NCI-H1105 treated with DMSO at 0.1 percent for 48 hours (cell line): ENCODE results near the gene GRID1.
"Not testable (repeated sequence)": the region's sequence is repeated elsewhere in the genome, so short reads cannot be mapped to it uniquely, and the experiment has no call there.

ENCODE experiments used
- DNase-seq: peaks from one replicate; lab custom pipeline; 2025; lab: John Stamatoyannopoulos, UW

The GRID1 gene

GRCh38 chr10:85993840-85994507, 372.6 kb downstream of the GRID1 start:
- DNase-seq, result no peak

GRCh38 chr10:85993140-85993539, 373.5 kb downstream of the GRID1 start:
- DNase-seq, result no peak

GRCh38 chr10:85992324-85992723, 374.3 kb downstream of the GRID1 start:
- DNase-seq, result no peak

- no peak for DNase-seq
These were observed 379.8 kb downstream of the GRID1 start for GRCh38 chr10:85986777-85987176.

GRCh38 chr10:85983051-85983450, 383.5 kb downstream of the GRID1 start:
- no peak for DNase-seq

GRCh38 chr10:85979598-85979997, 387.0 kb downstream of the GRID1 start:
- no peak for DNase-seq

GRCh38 chr10:85978566-85979358, 387.8 kb downstream of the GRID1 start:
- no peak for DNase-seq

- no peak for DNase-seq
These were observed 389.0 kb downstream of the GRID1 start for GRCh38 chr10:85977642-85978041.

- no peak for DNase-seq
These were observed 390.3 kb downstream of the GRID1 start for GRCh38 chr10:85976267-85976793.

- DNase-seq, result no peak
These were observed 395.1 kb downstream of the GRID1 start for GRCh38 chr10:85971494-85971893.

- no peak for DNase-seq
These were observed 399.0 kb downstream of the GRID1 start for GRCh38 chr10:85967594-85967993.

GRCh38 chr10:85961479-85962067, 405.0 kb downstream of the GRID1 start:
- DNase-seq, result no peak

- no peak for DNase-seq
These were observed 405.5 kb downstream of the GRID1 start for GRCh38 chr10:85961073-85961472.

GRCh38 chr10:85959239-85959638, 407.4 kb downstream of the GRID1 start:
- no peak for DNase-seq

GRCh38 chr10:85950921-85951320, 415.7 kb downstream of the GRID1 start:
- no peak for DNase-seq

GRCh38 chr10:85946713-85947326, 419.8 kb downstream of the GRID1 start:
- DNase-seq, result no peak

- no peak for DNase-seq
These were observed 430.4 kb downstream of the GRID1 start for GRCh38 chr10:85936161-85936560.

- DNase-seq, result no peak
These were observed 432.0 kb downstream of the GRID1 start for GRCh38 chr10:85934586-85934985.

- not testable (repeated sequence) for DNase-seq
These were observed 436.6 kb downstream of the GRID1 start for GRCh38 chr10:85929993-85930392.

- peak; percentile 5 for DNase-seq
These were observed 438.5 kb downstream of the GRID1 start for GRCh38 chr10:85927952-85928665.

GRCh38 chr10:85926986-85927385, 439.6 kb downstream of the GRID1 start:
- DNase-seq, result no peak

- DNase-seq, result no peak
These were observed 440.5 kb downstream of the GRID1 start for GRCh38 chr10:85926136-85926535.
